Neural cell (in vitro differentiated cells): ENCODE data around the gene MTIF2. TPM values are rescaled to one million over a fixed set of nuclear protein-coding genes. Genes with fewer than 3 reads are reported as not detected.
"Not testable (repeated sequence)": the region's sequence is repeated elsewhere in the genome, so short reads cannot be mapped to it uniquely, and the experiment has no call there.

Experiments used
- H2AFZ ChIP-seq: fragments of 200-600, 300-800 bp; sonication (generic), shearing (Covaris generic); 2 replicates; pipeline ENCODE4 v1.6.0; 2014; ENCODE audit warnings: low read depth, mild to moderate bottlenecking, antibody characterized with exemption, low read length, moderate library complexity
- H3F3A ChIP-seq: fragments of 200-600 bp; shearing (Covaris generic); 2 replicates; pipeline ENCODE4 v1.6.1; 2016; ENCODE audit warnings: mild to moderate bottlenecking, moderate library complexity, mixed read lengths, antibody characterized with exemption, low read length; ENCODE audit not compliant: insufficient read depth, poor library complexity, severe bottlenecking
- H3K27ac ChIP-seq: fragments of 200-600, 300-800 bp; sonication (generic), shearing (Covaris generic); 2 replicates; pipeline ENCODE4 v1.5.1; 2014; ENCODE audit warnings: mild to moderate bottlenecking, low read length, moderate library complexity
- H3K27me3 ChIP-seq: fragments of 300-800, 200-600 bp; sonication (generic), shearing (Covaris generic); 2 replicates; pipeline ENCODE4 v1.6.0; 2014; ENCODE audit warnings: mild to moderate bottlenecking, low read depth, low read length, moderate library complexity; ENCODE audit not compliant: insufficient read depth
- H3K36me3 ChIP-seq: fragments of 300-800, 200-600 bp; sonication (generic), shearing (Covaris generic); 2 replicates; pipeline ENCODE4 v1.5.1; 2014; ENCODE audit warnings: mild to moderate bottlenecking, antibody characterized with exemption, low read length, moderate library complexity; ENCODE audit not compliant: insufficient read depth
- H3K4me2 ChIP-seq: fragments of 300-800, 200-600 bp; sonication (generic), shearing (Covaris generic); 2 replicates; pipeline ENCODE4 v1.6.0; 2014; ENCODE audit warnings: mild to moderate bottlenecking, low read length
- H3K4me3 ChIP-seq: fragments of 300-800, 200-600 bp; sonication (generic), shearing (Covaris generic); 2 replicates; pipeline ENCODE4 v1.5.1; 2014; ENCODE audit warnings: mild to moderate bottlenecking, low read length, moderate library complexity
- H3K79me2 ChIP-seq: fragments of 200-600 bp; shearing (Covaris generic); replicated peaks from 2 replicates; pipeline ENCODE4 v1.6.0; 2014; ENCODE audit warnings: mild to moderate bottlenecking, low read length, moderate library complexity; ENCODE audit not compliant: insufficient read depth
- H3K9ac ChIP-seq: fragments of 300-800, 200-600 bp; sonication (generic), shearing (Covaris generic); 2 replicates; pipeline ENCODE4 v1.6.1; 2016; ENCODE audit warnings: mild to moderate bottlenecking, low read length, mixed read lengths
- H3K9me2 ChIP-seq: fragments of 200-600 bp; shearing (Covaris generic); 2 replicates; pipeline ENCODE4 v1.6.1; 2016; ENCODE audit warnings: mild to moderate bottlenecking, low read length, mixed read lengths; ENCODE audit not compliant: insufficient read depth
- H3K9me3 ChIP-seq: fragments of 200-600, 300-800 bp; sonication (generic), shearing (Covaris generic); 2 replicates; pipeline ENCODE4 v1.6.1; 2016; ENCODE audit warnings: mild to moderate bottlenecking, mixed run types, low read length, moderate library complexity, mixed read lengths
- H4K20me1 ChIP-seq: fragments of 200-600 bp; shearing (Covaris generic); 2 replicates; pipeline ENCODE4 v1.6.1; 2016; ENCODE audit warnings: mild to moderate bottlenecking, mixed run types; ENCODE audit not compliant: insufficient read depth
- EP300 ChIP-seq: fragments of 450-650 bp; conservative IDR thresholded peaks from 2 replicates; pipeline ENCODE4 v1.6.1; 2014; ENCODE audit warnings: antibody characterized with exemption, mild to moderate bottlenecking, moderate library complexity; ENCODE audit not compliant: poor library complexity, severe bottlenecking
- EZH2 ChIP-seq: fragments of 200-600, 300-800 bp; shearing (Covaris generic), sonication (generic); IDR thresholded peaks from 2 replicates; pipeline ENCODE4 v1.6.1; 2014; ENCODE audit warnings: antibody characterized with exemption, low read length, borderline replicate concordance, mild to moderate bottlenecking; ENCODE audit not compliant: insufficient read depth, poor library complexity, severe bottlenecking
- MXI1 ChIP-seq: fragments of 450-650 bp; conservative IDR thresholded peaks from 2 replicates; pipeline ENCODE4 v1.6.1; 2014; ENCODE audit warnings: antibody characterized with exemption, mild to moderate bottlenecking; ENCODE audit not compliant: poor library complexity, severe bottlenecking
- POLR2AphosphoS5 ChIP-seq: IDR thresholded peaks from 2 replicates; pipeline ENCODE4 v1.6.1; 2012
- RAD21 ChIP-seq: fragments of 450-650 bp; conservative IDR thresholded peaks from 2 replicates; pipeline ENCODE4 v1.6.1; 2014; ENCODE audit warnings: antibody characterized with exemption, mild to moderate bottlenecking, moderate library complexity
- REST ChIP-seq: IDR thresholded peaks from 2 replicates; pipeline ENCODE4 v1.6.1; 2012; ENCODE audit warnings: borderline replicate concordance
- SMC3 ChIP-seq: fragments of 450-650 bp; conservative IDR thresholded peaks from 2 replicates; pipeline ENCODE4 v1.6.1; 2014; ENCODE audit warnings: antibody characterized with exemption, mild to moderate bottlenecking, moderate library complexity; ENCODE audit not compliant: poor library complexity
- TAF1 ChIP-seq: IDR thresholded peaks from 2 replicates; pipeline ENCODE4 v1.6.1; 2012; ENCODE audit warnings: low read depth
- polyA plus RNA-seq: library from polyadenylated mRNA; depleted of rRNA; stranded (reverse); fragments of >200 nt; gene quantifications from 2 replicates; pipeline ENCODE4 v1.2.3, GENCODE V29; 2014
- TF ChIP-seq, protein P1 (sequence below): fragments of 450-650 bp; IDR thresholded peaks from 2 replicates; pipeline ENCODE4 v1.5.1; 2014; ENCODE audit warnings: antibody characterized with exemption, mild to moderate bottlenecking, moderate library complexity; ENCODE audit not compliant: poor library complexity, severe bottlenecking

MTIF2 gene
- polyA plus RNA-seq, 1 donor from 2014 or later = 15.1 TPM

- Histone ChIP-seq H3K27me3 (no peaks in the 10 kb centered on the region), H3K9ac (peak overlapping the region; percentile 70), H2AFZ (peak overlapping the region; percentile 66), H3K36me3 (no peaks in the 10 kb centered on the region), H4K20me1 (no peaks in the 10 kb centered on the region), H3K79me2 (no peaks in the 10 kb centered on the region), H3K27ac (peak overlapping the region; percentile 61), H3F3A (no peaks in the 10 kb centered on the region), H3K4me3 (peak overlapping the region; percentile 74), H3K9me3 (no peaks in the 10 kb centered on the region), H3K4me2 (peak overlapping the region; percentile 74), H3K9me2 (no peaks in the 10 kb centered on the region)
- no peak for TF ChIP-seq SMC3
- no peak for TF ChIP-seq EZH2
- no peak for TF ChIP-seq EP300
- TF ChIP-seq, protein P1, sequence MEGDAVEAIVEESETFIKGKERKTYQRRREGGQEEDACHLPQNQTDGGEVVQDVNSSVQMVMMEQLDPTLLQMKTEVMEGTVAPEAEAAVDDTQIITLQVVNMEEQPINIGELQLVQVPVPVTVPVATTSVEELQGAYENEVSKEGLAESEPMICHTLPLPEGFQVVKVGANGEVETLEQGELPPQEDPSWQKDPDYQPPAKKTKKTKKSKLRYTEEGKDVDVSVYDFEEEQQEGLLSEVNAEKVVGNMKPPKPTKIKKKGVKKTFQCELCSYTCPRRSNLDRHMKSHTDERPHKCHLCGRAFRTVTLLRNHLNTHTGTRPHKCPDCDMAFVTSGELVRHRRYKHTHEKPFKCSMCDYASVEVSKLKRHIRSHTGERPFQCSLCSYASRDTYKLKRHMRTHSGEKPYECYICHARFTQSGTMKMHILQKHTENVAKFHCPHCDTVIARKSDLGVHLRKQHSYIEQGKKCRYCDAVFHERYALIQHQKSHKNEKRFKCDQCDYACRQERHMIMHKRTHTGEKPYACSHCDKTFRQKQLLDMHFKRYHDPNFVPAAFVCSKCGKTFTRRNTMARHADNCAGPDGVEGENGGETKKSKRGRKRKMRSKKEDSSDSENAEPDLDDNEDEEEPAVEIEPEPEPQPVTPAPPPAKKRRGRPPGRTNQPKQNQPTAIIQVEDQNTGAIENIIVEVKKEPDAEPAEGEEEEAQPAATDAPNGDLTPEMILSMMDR = no peak
- no peak for TF ChIP-seq POLR2AphosphoS5
- no peak for TF ChIP-seq REST
- TF ChIP-seq MXI1 = no peak
- no peak for TF ChIP-seq TAF1
- TF ChIP-seq RAD21 = no peak
Measured at GRCh38 chr2:55269645-55269990, 587 bp upstream of the MTIF2 start.

- H3K9me3 ChIP-seq = no peaks in the 10 kb centered on the region
- H3K4me3 ChIP-seq = peak overlapping the region; percentile 74
- peak overlapping the region; percentile 66 for H2AFZ ChIP-seq
- peak overlapping the region; percentile 88 for H3K4me2 ChIP-seq
- TF ChIP-seq TAF1 (no peak), MXI1 (no peak), SMC3 (no peak), RAD21 (no peak), REST (no peak), POLR2AphosphoS5 (no peak), EP300 (no peak), EZH2 (no peak)
- TF ChIP-seq, protein P1 = no peak
- no peaks in the 10 kb centered on the region for H3K79me2 ChIP-seq
- no peaks in the 10 kb centered on the region for H4K20me1 ChIP-seq
- peak overlapping the region; percentile 70 for H3K9ac ChIP-seq
- no peaks in the 10 kb centered on the region for H3K27me3 ChIP-seq
- H3K27ac ChIP-seq = peak overlapping the region; percentile 61
- H3K36me3 ChIP-seq = no peaks in the 10 kb centered on the region
- no peaks in the 10 kb centered on the region for H3F3A ChIP-seq
- no peaks in the 10 kb centered on the region for H3K9me2 ChIP-seq
Measured at GRCh38 chr2:55268288-55268906, 634 bp downstream of the MTIF2 start.

DNA sequence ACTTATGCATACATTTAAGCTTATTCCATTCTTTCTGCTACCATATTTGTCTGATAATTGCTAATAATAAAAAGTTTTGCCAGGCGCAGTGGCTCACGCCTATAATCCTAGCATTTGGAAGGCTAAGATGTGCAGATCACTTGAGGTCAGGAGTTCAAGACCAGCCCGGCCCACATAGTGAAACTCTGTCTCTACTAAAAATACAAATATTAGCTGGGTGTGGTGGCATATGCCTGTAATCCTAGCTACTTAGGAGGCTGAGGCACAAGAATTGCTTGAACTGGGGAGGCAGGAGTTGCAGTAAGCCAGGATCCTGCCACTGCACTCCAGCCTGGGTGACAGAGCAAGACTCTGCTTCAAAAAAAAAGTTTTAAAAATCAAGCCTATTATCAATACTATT is 9.4 kb downstream of the MTIF2 start:
- not testable (repeated sequence) for H3K9me2 ChIP-seq, H3K79me2 ChIP-seq, H3K36me3 ChIP-seq, H3K9me3 ChIP-seq, H3F3A ChIP-seq, H3K9ac ChIP-seq, H3K4me2 ChIP-seq, H3K4me3 ChIP-seq, H3K27ac ChIP-seq, H2AFZ ChIP-seq, H4K20me1 ChIP-seq, H3K27me3 ChIP-seq
